Endothelial cell (in vitro differentiated cells): ENCODE measurements around the gene PAF1. TPM values are rescaled to one million over a fixed set of nuclear protein-coding genes. Genes with fewer than 3 reads are reported as not detected.

Experiments used
- DNase-seq: peaks from one replicate; pipeline ENCODE4 v3.0.0; 2021; ENCODE audit warnings: low spot score
- H3K27ac Mint-ChIP-seq: one replicate; pipeline ENCODE4 v1.8.0; 2021; ENCODE audit warnings: mixed read lengths, inconsistent platforms; ENCODE audit not compliant: unreplicated experiment
- H3K27me3 Mint-ChIP-seq: one replicate; pipeline ENCODE4 v1.8.0; 2021; ENCODE audit warnings: mild to moderate bottlenecking, moderate library complexity, mixed read lengths, inconsistent platforms; ENCODE audit not compliant: unreplicated experiment
- H3K36me3 Mint-ChIP-seq: one replicate; pipeline ENCODE4 v1.8.0; 2021; ENCODE audit warnings: mild to moderate bottlenecking, low read depth, mixed read lengths, inconsistent platforms; ENCODE audit not compliant: unreplicated experiment
- H3K4me1 Mint-ChIP-seq: one replicate; pipeline ENCODE4 v1.8.0; 2021; ENCODE audit warnings: mild to moderate bottlenecking, mixed read lengths, inconsistent platforms; ENCODE audit not compliant: unreplicated experiment
- H3K4me3 Mint-ChIP-seq: one replicate; pipeline ENCODE4 v1.8.0; 2021; ENCODE audit warnings: mild to moderate bottlenecking, mixed read lengths, inconsistent platforms; ENCODE audit not compliant: unreplicated experiment
- H3K9me3 Mint-ChIP-seq: one replicate; pipeline ENCODE4 v1.8.0; 2021; ENCODE audit warnings: mixed read lengths, inconsistent platforms; ENCODE audit not compliant: unreplicated experiment
- total RNA-seq: library from RNA; stranded (reverse); fragmentation: NEBNext Ultra II Directional; extraction: Animal tissue kit (Norgen Biotek cat#: 25700); gene quantifications from one replicate; pipeline ENCODE4 v1.2.1, GENCODE V29; 2021; ENCODE audit not compliant: unreplicated experiment
- TF ChIP-seq, protein P1 (sequence below): fragments of 200-600 bp; sonication (generic); IDR thresholded peaks from one replicate; pipeline ENCODE4 v1.5.0; 2021; ENCODE audit warnings: antibody characterized with exemption; ENCODE audit not compliant: unreplicated experiment

PAF1 gene
- total RNA-seq, 1 donor from 2014 or later, result 31.7 TPM

- Mint-ChIP-seq H3K27ac (no peak overlapping the region), H3K9me3 (no peaks in the 10 kb centered on the region), H3K4me3 (no peak overlapping the region), H3K27me3 (peaks cover 4% of the 10 kb centered on the region), H3K36me3 (peaks cover 30% of the 10 kb centered on the region), H3K4me1 (no peaks in the 10 kb centered on the region)
- DNase-seq, result no peak
- TF ChIP-seq, protein P1, sequence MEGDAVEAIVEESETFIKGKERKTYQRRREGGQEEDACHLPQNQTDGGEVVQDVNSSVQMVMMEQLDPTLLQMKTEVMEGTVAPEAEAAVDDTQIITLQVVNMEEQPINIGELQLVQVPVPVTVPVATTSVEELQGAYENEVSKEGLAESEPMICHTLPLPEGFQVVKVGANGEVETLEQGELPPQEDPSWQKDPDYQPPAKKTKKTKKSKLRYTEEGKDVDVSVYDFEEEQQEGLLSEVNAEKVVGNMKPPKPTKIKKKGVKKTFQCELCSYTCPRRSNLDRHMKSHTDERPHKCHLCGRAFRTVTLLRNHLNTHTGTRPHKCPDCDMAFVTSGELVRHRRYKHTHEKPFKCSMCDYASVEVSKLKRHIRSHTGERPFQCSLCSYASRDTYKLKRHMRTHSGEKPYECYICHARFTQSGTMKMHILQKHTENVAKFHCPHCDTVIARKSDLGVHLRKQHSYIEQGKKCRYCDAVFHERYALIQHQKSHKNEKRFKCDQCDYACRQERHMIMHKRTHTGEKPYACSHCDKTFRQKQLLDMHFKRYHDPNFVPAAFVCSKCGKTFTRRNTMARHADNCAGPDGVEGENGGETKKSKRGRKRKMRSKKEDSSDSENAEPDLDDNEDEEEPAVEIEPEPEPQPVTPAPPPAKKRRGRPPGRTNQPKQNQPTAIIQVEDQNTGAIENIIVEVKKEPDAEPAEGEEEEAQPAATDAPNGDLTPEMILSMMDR, result no peak
Measured at GRCh38 chr19:39365531-39365930, 25.4 kb downstream of the PAF1 start.

GRCh38 chr19:39363901-39364457 lies 26.9 kb downstream of the PAF1 start:
- TF ChIP-seq, protein P1, result no peak
- H3K4me1 Mint-ChIP-seq, result no peaks in the 10 kb centered on the region
- H3K4me3 Mint-ChIP-seq, result no peak overlapping the region
- H3K9me3 Mint-ChIP-seq, result no peaks in the 10 kb centered on the region
- H3K36me3 Mint-ChIP-seq, result peaks cover 36% of the 10 kb centered on the region
- peaks cover 4% of the 10 kb centered on the region for H3K27me3 Mint-ChIP-seq
- no peak overlapping the region for H3K27ac Mint-ChIP-seq
- no peak for DNase-seq

GRCh38 chr19:39362682-39363657 lies 27.9 kb downstream of the PAF1 start:
- H3K27ac Mint-ChIP-seq, result no peak overlapping the region
- H3K4me3 Mint-ChIP-seq, result no peak overlapping the region
- no peak for DNase-seq
- no peaks in the 10 kb centered on the region for H3K27me3 Mint-ChIP-seq
- H3K9me3 Mint-ChIP-seq, result no peaks in the 10 kb centered on the region
- TF ChIP-seq, protein P1, result no peak
- H3K36me3 Mint-ChIP-seq, result peaks cover 30% of the 10 kb centered on the region
- H3K4me1 Mint-ChIP-seq, result no peaks in the 10 kb centered on the region

DNA sequence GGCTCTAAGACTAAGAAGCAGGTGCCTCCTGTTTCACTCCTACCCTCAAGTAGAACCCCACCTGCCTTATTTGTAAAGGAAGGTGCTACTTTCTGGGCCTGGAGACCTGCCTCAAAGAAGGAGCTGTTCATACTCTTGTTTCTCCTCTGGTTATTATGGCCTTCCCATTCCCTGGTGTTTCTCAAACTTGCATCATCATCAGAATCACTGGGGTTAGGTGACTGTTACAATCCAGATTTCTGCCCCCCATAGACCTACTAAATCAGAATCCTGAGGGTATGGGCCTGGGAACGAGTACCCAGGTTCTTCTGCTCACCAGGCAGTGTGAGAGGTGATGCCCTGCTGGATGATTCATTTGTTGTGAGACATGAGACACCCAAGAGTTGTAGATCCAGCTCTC lies 30.3 kb downstream of the PAF1 start:
- Mint-ChIP-seq H3K36me3 (peaks cover 45% of the 10 kb centered on the region), H3K4me3 (no peak overlapping the region), H3K4me1 (no peaks in the 10 kb centered on the region), H3K27me3 (peaks cover 1% of the 10 kb centered on the region), H3K27ac (no peak overlapping the region), H3K9me3 (no peaks in the 10 kb centered on the region)
- TF ChIP-seq, protein P1, result no peak
- DNase-seq, result no peak

DNA sequence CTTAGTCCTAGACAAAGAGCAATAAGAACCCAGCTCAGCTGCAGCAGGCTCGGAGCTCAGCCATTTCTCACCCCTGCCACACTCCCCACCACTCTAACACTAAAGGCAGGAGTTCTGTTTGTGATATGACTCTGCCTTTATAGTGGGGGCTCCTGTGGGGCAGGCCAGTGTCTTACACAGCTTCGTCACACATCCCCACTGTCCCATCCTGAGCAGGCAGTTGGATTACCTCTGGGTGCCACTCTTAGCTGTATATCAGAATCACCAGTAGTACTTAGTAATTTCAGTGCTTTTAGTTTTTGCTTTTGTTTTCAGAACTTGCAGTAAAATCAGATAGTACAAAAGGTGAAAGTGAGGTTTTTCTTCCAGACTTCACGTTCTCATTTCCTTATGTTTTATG lies 31.9 kb downstream of the PAF1 start:
- DNase-seq, result no peak
- Mint-ChIP-seq H3K4me1 (no peaks in the 10 kb centered on the region), H3K27ac (no peak overlapping the region), H3K27me3 (peaks cover 1% of the 10 kb centered on the region), H3K9me3 (no peaks in the 10 kb centered on the region), H3K4me3 (no peak overlapping the region), H3K36me3 (peaks cover 47% of the 10 kb centered on the region)
- TF ChIP-seq, protein P1, result no peak
